HG02588 (cell line): ENCODE results near the gene APEX2.
"Not testable (repeated sequence)": the region's sequence is repeated elsewhere in the genome, so short reads cannot be mapped to it uniquely, and the experiment has no call there.

Experiments
- ATAC-seq: cut with Tn5 transposase; IDR thresholded peaks from one replicate; pipeline ENCODE4 v1.9.1; 2021; ENCODE audit warnings: mild to moderate bottlenecking, moderate library complexity; ENCODE audit not compliant: unreplicated experiment

Gene APEX2

DNA sequence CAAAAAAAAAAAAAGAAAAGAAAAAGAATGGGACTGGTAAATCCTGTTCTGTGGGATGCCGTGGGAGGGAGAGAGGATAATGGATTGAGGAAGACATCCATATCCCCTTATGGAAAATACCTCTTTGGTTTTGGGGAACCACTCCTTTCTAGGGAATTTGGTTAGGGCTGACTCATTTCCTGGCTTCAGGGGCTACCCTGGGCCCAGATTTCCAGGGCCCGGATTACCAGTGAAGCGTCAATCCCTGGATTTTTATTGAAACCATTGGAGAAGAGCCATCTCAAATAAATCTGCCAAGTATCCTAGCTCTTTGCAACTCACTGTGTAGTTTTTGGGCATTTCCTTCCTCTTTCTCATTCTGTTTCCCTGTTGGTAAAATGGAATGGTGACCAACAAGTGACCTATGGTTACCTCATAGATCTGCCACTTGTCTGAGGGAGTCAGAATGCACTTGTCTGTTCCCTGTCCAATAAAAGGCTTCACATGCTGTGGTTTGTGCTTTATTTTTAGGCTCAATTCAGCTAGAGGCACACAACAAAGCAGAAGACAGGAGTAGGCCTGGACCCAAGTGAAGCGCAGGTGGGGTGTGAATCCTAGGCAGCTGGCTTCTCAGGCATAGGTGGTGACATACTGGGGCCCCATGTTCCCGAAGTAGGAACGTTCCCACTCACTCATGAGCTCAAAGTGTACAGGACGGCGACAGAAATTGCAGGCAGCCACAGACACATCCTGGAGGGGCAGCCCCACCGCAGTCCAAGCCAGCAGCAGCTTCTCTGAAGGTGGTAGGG is 8.6 kb downstream of the APEX2 start:
- no peak for ATAC-seq

DNA sequence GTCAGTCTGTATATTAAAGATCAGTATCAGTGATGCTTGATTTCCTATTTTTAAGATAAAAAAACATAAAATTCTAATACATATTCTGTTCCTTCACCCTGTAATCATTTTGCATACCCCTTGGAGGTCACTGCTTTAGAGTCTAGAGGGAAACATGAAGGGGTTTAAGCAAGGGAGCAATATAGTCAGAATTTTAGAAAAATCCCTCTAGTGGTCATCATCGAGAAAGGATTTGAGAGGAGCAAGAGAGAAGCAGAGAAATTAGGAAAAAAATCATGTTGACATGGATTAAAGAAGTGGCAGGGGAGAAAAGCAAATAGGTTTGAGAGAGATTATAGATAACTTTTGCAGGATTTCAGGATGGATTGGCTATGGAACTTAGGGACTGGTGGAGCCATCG is 11.1 kb downstream of the APEX2 start:
- ATAC-seq = no peak

DNA sequence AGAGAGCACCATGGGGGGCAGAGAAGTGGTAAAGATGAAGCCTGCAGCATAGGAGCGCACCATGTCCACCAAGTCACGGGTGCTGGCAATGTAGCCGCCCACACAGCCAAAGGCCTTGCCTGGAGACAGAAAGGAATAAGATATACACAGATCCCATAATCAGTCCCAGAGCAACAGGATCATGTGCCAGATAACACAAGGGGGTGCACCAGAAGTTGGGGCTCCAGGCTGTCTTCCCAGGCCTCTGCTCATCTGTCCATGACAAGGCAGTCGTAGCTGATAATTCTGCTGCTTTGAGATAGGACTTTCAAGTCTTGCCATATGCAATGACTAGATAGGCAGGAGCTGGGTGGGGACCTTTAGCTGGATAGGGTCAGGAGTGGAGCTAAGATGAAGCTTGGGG is 14.7 kb downstream of the APEX2 start:
- no peak for ATAC-seq

DNA sequence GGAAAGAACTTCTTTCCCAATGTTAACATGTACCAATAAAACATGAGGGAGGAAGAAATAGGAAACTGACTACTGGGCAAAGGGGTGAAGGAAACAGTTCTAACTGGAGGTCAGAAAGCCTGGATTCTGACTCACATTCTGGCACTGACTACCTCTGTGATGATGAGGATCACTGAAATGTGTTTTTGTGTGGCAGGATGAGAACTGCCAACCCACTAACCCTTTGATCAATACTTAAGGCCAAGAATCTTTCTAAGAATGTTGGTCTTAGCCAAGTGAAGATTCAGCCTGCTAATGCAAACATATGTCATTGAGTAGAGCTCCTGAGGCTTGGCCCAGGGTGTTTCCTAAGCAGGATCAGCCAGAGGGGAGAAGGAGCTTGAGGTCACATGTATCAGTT is 26.0 kb downstream of the APEX2 start:
- ATAC-seq = no peak

DNA sequence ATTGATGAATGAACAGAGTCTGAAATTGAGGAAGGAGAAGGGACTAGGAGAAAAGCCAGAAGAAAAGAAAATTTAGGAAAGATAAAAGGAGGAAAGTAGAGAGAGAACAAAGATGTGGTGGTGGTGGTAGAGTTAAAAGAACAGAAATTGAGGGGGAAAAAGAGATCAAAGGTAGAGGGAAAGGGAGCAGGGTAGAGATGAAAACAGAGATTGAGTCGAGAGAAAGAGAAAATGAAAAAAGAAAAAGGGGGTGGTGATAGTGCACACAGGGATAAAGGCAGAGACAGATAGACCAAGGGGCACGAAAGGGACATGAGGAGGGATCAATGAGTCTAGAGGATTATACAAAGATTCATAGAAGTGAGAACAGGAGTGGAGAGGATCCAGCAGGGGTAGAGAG is 26.7 kb downstream of the APEX2 start:
- ATAC-seq = no peak

DNA sequence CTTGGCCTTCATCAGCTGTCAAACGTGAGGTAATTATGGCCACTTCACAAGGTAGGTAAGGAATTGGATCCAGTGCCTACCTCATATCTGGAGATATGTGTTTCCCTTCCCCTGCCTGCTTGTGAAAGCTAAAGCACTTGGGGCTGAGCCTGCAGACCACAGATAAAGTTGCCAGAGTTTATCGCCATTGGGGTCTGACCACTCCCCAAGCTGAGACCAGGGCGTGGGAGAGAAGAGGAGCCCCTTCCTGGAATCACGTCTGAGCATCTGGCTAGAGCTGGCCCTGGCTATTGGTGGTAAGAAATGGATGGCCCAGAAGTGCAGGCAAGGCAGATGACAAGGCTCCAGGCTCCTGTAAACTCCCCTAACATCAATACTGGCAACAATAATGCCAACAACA is 27.9 kb downstream of the APEX2 start:
- ATAC-seq = no peak

DNA sequence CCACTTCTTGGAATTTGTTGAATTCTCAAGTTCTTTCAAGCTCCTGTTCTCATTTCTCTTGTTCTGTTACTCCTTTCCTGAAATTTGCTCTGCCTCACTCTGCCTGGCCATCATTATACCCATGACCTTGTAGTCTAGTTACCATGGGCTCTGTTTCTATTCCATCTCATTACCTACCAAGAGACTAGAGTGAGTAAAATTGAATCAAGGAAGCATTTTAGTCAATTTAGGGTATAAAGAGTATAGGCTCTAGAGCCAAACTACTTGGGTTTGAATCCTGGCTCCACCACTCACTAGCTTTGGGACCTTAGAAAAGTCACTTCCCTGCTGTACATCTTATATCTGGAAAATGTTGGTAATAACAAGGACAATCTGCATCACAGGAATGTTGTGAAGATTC is 28.4 kb downstream of the APEX2 start:
- ATAC-seq = no peak

DNA sequence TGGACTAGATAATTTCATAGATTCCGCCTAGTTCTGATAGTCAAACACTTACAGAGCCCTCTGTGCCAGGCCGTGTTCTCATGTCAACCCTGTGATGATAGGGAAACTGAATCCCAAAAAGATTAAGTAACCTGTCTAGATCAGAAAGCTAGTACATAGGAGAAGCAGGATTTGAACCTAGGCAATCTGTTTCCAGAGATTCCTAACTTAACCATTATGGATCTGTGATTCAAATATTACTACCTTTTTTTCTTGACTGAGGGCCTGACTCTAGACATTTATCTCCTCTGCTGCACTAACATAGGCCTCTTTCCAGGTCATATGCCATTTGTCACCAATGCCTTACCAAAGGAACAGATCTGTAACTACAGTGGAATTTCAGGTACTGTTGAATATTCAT is 29.1 kb downstream of the APEX2 start:
- no peak for ATAC-seq

DNA sequence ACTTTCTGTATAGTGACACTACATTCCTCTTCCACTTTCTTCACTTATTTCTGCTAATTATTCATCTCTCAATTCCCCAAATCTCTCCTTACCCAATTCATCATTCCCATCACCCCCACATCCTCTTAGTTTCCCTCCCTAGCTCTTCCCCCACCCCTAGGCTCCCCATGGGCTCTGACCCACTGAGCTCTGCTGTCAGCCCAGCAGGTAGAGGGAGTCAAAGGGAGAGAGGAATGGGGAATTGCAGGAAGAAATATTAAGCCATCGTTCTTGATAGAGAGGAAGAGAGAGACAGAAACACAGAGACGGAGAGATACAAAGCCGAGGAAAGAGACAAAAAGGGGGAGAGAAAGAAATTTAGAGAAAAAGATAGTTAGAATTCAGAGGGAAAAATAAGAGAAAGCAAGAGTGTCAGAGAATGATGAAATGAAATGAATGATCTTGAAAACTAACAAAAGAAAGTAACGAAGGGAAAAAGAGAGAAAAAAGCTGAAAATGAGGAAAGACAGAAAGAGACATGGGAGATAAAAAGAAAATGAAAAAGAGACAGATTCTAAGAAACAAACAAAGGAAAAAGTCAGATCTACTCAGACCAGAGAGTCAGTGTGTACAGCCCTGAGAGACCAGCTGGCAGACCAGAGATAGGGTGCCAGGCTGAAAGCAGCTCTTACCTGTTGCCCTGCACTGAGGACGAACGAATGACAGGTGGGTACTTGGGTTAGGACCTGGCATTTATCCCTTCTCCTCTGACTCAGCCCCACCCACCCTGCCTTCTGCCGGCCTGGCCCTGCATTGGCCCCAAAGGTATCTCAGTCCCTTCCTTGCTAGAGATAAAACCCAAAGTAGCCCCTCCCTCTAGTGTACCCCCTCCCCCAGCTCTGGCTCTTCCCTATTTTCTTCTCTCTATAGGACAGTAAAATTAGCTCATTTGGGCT is 30.4 kb downstream of the APEX2 start, which contains the start of gene ALAS2:
TSS of gene ALAS2 (minus strand) at position 707 of the 935 bp plus-strand sequence. CDS start 4,977 bp downstream, outside the sequence.
- no peak for ATAC-seq

DNA sequence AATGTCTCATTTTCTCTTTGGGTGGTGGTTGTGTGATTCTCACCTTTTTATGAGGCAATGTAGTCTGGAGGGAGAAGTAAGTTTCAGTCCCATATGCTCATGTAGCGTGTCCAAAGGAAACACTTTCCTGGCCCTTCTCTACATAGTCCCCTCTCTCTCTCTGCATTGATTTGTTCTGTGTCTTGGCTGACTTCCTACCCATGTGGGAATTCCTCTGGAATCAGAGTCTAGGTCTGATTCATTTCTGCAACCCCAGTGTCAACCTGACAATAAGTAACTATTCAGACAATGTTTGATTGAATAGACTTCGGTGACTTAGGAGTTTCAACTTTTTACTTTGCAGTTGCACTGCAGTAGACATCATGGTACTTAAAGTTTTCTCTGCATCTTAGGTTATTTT is 33.3 kb downstream of the APEX2 start:
- no peak for ATAC-seq

DNA sequence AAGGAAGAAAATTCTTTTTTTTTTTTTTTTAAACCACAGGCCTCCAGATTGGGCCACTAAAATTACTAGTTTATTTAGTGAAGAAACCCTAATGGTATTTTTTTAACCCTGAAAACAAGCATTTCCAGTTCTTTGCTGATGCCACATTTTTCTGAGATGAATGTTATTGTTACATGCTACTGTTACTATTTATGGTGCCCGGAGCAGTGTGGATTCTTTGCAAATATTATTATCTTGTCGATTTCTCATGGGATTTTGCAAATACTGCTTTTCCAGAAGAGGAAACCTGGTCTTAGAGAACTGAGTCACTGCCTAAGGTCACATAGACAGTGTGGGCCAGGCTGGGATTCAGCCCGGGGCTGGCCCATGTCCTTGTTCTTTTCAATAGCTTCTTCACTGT is 39.3 kb downstream of the APEX2 start:
- ATAC-seq = no peak

DNA sequence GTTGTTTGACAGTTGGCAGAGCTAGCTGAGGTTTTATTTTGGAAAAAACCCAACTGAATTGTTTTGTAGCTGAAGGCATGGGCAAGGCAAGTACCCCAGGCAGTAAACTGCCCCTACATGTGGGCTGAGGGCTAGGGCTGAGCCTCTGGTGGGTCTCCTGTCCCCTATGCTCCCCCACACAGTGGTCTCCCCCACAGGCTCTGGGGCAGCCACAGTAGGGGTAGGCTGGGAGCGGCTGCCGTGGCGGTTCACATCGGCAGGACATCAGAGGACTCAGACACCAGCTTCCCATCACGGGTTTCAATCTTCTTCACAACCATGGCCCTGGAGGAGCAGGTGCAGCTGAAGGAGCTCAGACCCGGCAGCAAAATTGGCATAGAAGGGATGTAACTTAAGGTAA is 41.4 kb downstream of the APEX2 start:
- no peak for ATAC-seq

DNA sequence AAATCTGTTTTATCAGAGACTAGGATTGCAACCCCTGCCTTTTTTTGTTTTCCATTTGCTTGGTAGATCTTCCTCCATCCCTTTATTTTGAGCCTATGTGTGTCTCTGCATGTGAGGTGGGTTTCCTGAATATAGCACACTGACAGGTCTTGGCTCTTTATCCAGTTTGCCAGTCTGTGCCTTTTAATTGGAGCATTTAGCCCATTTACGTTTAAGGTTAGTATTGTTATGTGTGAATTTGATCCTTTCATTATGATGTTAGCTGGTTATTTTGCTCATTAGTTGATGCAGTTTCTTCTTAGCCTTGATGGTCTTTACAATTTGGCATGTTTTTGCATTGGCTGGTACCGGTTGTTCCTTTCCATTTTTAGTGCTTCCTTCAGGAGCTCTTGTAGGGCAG is 50.4 kb downstream of the APEX2 start:
- ATAC-seq = not testable (repeated sequence)

DNA sequence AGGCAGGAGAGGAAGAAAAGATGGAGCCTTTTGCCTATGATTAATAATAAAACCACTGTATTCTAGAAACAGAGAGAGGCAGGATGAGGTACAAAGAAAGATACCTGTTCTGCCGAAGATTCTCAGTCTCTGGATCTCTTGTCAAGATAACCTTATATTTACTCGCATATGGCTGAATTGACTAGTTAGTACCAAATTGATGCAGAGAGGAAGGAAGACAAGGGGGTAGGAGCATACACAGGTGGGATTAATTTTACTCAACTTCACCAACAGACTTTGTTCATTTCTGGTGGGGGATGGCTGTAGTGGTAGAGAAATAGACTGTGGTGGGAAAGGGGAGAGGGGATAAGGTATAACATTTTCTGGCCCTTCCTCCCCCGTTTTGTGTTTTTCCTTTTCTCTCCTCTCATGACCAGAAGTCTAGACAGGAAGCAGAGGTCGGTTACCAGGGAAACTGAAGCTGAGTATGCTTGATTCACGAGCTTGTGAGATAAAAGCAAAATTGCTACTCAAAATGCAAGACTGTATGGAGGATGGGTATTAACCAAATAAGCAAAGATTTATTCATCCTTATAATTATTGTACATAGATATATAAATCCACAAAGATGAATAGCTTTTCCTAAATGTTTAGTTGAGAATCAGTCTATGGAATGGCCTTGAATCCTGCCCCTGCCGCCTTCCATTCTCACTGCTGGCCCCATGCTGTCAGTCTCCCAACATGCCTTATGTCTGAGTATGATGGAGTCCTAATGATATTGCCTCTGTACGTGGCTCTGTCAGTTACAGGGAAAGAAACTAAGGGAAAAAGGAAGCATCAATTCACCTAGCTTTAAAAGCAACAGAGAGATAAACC is 56.9 kb downstream of the APEX2 start:
- ATAC-seq = no peak

DNA sequence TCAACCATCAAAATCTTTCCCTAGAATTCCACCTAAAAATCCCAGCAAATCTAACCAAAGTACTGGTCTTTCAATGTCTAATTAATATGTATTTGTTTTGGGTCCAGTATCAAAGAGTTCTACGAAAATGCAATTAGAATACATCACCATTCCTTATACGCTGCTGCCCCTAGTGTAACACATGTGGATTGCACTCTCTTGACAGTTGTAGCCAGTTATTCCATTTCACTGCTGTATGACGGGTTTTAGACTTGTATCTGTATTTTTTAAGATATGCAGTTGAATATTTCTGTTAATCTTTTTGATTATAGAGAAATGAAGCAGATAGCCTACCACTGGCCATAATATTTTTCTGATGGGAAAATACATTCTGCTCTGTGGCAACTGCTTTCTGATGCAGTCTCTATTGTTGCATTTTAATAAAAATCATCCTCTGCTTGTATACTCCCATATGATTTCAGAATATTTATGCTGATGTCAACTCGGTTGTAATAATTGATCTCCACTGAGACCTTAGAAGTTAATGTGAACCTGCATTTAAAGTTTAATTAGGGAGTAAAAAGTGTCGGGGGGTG is 57.6 kb downstream of the APEX2 start:
- ATAC-seq = peak; percentile 54
